UCSD-AML1 (cell line): ENCODE data around the gene RTP4.

Experiments used
- DNase-seq: peaks from one replicate; lab custom pipeline; 2025; ENCODE audit not compliant: unreplicated experiment; lab: John Stamatoyannopoulos, UW

The RTP4 gene

GRCh38 chr3:187368251-187369088, at the start of gene RTP4:
Gene RTP4 (plus strand): TSS chr3:187368385. CDS start chr3:187368442, 57 bp downstream.
- peak; percentile 42 for DNase-seq

GRCh38 chr3:187318819-187319616, 49.2 kb upstream of the RTP4 start:
- no peak for DNase-seq

GRCh38 chr3:187319699-187320302, 48.4 kb upstream of the RTP4 start:
- peak; percentile 66 for DNase-seq

- DNase-seq, result no peak
Measured at GRCh38 chr3:187321766-187322165, 46.4 kb upstream of the RTP4 start.

- no peak for DNase-seq
Measured at GRCh38 chr3:187322291-187322690, 45.9 kb upstream of the RTP4 start.

GRCh38 chr3:187323091-187323490, 45.1 kb upstream of the RTP4 start:
- no peak for DNase-seq

GRCh38 chr3:187325632-187326031, 42.6 kb upstream of the RTP4 start:
- no peak for DNase-seq

- no peak for DNase-seq
Measured at GRCh38 chr3:187327845-187328244, 40.3 kb upstream of the RTP4 start.

- no peak for DNase-seq
Measured at GRCh38 chr3:187328691-187329090, 39.5 kb upstream of the RTP4 start.

- DNase-seq, result no peak
Measured at GRCh38 chr3:187334904-187335303, 33.3 kb upstream of the RTP4 start.

- no peak for DNase-seq
Measured at GRCh38 chr3:187336322-187336721, 31.9 kb upstream of the RTP4 start.

GRCh38 chr3:187340578-187340977, 27.6 kb upstream of the RTP4 start:
- no peak for DNase-seq

- no peak for DNase-seq
Measured at GRCh38 chr3:187342255-187342654, 25.9 kb upstream of the RTP4 start.

- no peak for DNase-seq
Measured at GRCh38 chr3:187343670-187344069, 24.5 kb upstream of the RTP4 start.

GRCh38 chr3:187352581-187353575, 15.3 kb upstream of the RTP4 start:
- no peak for DNase-seq

GRCh38 chr3:187358068-187358467, 10.1 kb upstream of the RTP4 start:
- no peak for DNase-seq

GRCh38 chr3:187359798-187360486, 8.2 kb upstream of the RTP4 start:
- no peak for DNase-seq

- DNase-seq, result no peak
Measured at GRCh38 chr3:187360596-187360995, 7.6 kb upstream of the RTP4 start.

GRCh38 chr3:187361835-187362234, 6.3 kb upstream of the RTP4 start:
- no peak for DNase-seq

- no peak for DNase-seq
Measured at GRCh38 chr3:187367561-187368103, 553 bp upstream of the RTP4 start.
